ENCODE data around the gene CASZ1.

DNA sequence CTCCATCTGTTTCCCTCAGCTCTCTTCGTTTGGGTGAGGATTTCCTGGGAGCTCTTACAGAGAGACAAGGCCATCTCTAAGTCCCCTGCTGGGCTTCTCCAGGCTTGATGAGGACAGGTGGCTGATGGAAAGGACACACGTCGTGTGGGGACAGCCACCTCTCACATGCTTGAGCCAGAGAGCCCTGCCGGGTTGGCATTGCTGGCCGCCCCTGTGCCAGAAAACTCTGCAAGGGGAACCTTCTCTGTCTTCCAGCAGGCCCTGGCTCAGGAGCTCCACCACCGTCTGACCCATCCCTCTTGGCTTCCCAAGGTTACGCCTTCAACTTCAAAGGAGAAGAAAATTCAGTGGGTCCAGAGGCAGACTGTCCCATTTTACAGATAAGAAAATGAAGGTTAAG, 82.8 kb downstream of the CASZ1 start:
- TF ChIP-seq, protein P1, sequence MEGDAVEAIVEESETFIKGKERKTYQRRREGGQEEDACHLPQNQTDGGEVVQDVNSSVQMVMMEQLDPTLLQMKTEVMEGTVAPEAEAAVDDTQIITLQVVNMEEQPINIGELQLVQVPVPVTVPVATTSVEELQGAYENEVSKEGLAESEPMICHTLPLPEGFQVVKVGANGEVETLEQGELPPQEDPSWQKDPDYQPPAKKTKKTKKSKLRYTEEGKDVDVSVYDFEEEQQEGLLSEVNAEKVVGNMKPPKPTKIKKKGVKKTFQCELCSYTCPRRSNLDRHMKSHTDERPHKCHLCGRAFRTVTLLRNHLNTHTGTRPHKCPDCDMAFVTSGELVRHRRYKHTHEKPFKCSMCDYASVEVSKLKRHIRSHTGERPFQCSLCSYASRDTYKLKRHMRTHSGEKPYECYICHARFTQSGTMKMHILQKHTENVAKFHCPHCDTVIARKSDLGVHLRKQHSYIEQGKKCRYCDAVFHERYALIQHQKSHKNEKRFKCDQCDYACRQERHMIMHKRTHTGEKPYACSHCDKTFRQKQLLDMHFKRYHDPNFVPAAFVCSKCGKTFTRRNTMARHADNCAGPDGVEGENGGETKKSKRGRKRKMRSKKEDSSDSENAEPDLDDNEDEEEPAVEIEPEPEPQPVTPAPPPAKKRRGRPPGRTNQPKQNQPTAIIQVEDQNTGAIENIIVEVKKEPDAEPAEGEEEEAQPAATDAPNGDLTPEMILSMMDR (IDR thresholded peaks at IDR 0.05; ENCODE audit: extremely low read depth in 1 of 2, insufficient read depth in 1 of 2, low read depth in 1 of 2, low read length in 2 of 2), result no peak
- no peak for TF ChIP-seq POLR2A (IDR thresholded peaks at IDR 0.05; ENCODE audit: low read depth, low read length)
- TF ChIP-seq, protein P2, sequence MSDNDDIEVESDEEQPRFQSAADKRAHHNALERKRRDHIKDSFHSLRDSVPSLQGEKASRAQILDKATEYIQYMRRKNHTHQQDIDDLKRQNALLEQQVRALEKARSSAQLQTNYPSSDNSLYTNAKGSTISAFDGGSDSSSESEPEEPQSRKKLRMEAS (IDR thresholded peaks at IDR 0.05; ENCODE audit: insufficient read depth, insufficient read length), result no peak
- TF ChIP-seq POLR2AphosphoS5 (IDR thresholded peaks at IDR 0.05; ENCODE audit: insufficient read depth, low read depth, low read length), result no peak
- no peak for TF ChIP-seq EZH2 (IDR thresholded peaks at IDR 0.05; ENCODE audit: borderline replicate concordance, low read depth, low read length, severe bottlenecking)
- TF ChIP-seq MYC (IDR thresholded peaks at IDR 0.05; ENCODE audit: low read depth, low read length), result no peak
- no peak for TF ChIP-seq FOS (IDR thresholded peaks at IDR 0.05; ENCODE audit: borderline replicate concordance, insufficient read depth, low read length)
